ENCODE data around the gene ATP11A. TPM values are rescaled to one million over a fixed set of nuclear protein-coding genes. Genes with fewer than 3 reads are reported as not detected.

The ATP11A gene
- total RNA-seq, 1 donor from 2014 or later, result 211 TPM

- no peak for TF ChIP-seq CTCF (IDR thresholded peaks at IDR 0.05; ENCODE audit: unreplicated experiment)
- H3K4me3 Mint-ChIP-seq (ENCODE audit: unreplicated experiment), result peak overlapping the region; percentile 97
- no peaks in the 10 kb centered on the region for H3K9me3 Mint-ChIP-seq (ENCODE audit: unreplicated experiment)
- peaks cover 19% of the 10 kb centered on the region for H3K36me3 Mint-ChIP-seq (ENCODE audit: low read depth, unreplicated experiment)
- H3K27me3 Mint-ChIP-seq (ENCODE audit: unreplicated experiment), result peaks cover 6% of the 10 kb centered on the region
- peaks cover 53% of the 10 kb centered on the region for H3K4me1 Mint-ChIP-seq (ENCODE audit: unreplicated experiment)
- peak overlapping the region; percentile 98 for H3K27ac Mint-ChIP-seq (ENCODE audit: unreplicated experiment)
- DNase-seq (ENCODE audit: low spot score), result no peak
These were observed 2.7 kb downstream of the ATP11A start for GRCh38 chr13:112692586-112692985.

GRCh38 chr13:112693831-112694497, 4.1 kb downstream of the ATP11A start:
- H3K4me1 Mint-ChIP-seq (ENCODE audit: unreplicated experiment), result peaks cover 46% of the 10 kb centered on the region
- no peak for DNase-seq (ENCODE audit: low spot score)
- peak overlapping the region; percentile 9 for H3K27ac Mint-ChIP-seq (ENCODE audit: unreplicated experiment)
- H3K27me3 Mint-ChIP-seq (ENCODE audit: unreplicated experiment), result peaks cover 4% of the 10 kb centered on the region
- no peak overlapping the region for H3K4me3 Mint-ChIP-seq (ENCODE audit: unreplicated experiment)
- TF ChIP-seq CTCF (IDR thresholded peaks at IDR 0.05; ENCODE audit: unreplicated experiment), result no peak
- H3K36me3 Mint-ChIP-seq (ENCODE audit: low read depth, unreplicated experiment), result peaks cover 19% of the 10 kb centered on the region
- no peaks in the 10 kb centered on the region for H3K9me3 Mint-ChIP-seq (ENCODE audit: unreplicated experiment)

DNA sequence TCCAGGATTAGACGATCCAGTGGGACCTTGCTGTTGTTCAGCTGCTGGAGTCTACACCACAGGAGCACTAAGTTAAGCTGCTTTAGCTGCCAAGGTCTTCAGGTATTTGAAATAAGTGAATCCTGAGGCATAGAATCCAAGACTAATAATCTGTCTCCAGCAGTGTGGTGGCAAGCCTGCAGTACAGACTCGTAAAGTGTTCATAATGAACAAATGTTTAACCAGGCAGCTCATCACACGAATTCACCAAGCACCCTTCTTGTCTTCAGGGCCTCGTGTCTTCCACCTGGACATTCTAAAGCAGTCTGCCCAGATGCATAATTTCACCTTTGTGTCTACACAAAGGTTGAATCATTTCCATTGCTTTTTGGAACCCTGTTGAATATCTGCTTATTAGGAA, 5.3 kb downstream of the ATP11A start:
- Mint-ChIP-seq H3K27me3 (ENCODE audit: unreplicated experiment) (peaks cover 2% of the 10 kb centered on the region), H3K4me3 (ENCODE audit: unreplicated experiment) (no peak overlapping the region), H3K27ac (ENCODE audit: unreplicated experiment) (no peak overlapping the region), H3K4me1 (ENCODE audit: unreplicated experiment) (peaks cover 54% of the 10 kb centered on the region), H3K36me3 (ENCODE audit: low read depth, unreplicated experiment) (peaks cover 22% of the 10 kb centered on the region), H3K9me3 (ENCODE audit: unreplicated experiment) (no peaks in the 10 kb centered on the region)
- TF ChIP-seq CTCF (IDR thresholded peaks at IDR 0.05; ENCODE audit: unreplicated experiment), result no peak
- no peak for DNase-seq (ENCODE audit: low spot score)

GRCh38 chr13:112696001-112696868, 6.4 kb downstream of the ATP11A start:
- Mint-ChIP-seq H3K27ac (ENCODE audit: unreplicated experiment) (no peak overlapping the region), H3K36me3 (ENCODE audit: low read depth, unreplicated experiment) (peaks cover 22% of the 10 kb centered on the region), H3K4me1 (ENCODE audit: unreplicated experiment) (peaks cover 62% of the 10 kb centered on the region), H3K27me3 (ENCODE audit: unreplicated experiment) (peaks cover 2% of the 10 kb centered on the region), H3K4me3 (ENCODE audit: unreplicated experiment) (no peak overlapping the region), H3K9me3 (ENCODE audit: unreplicated experiment) (no peaks in the 10 kb centered on the region)
- no peak for DNase-seq (ENCODE audit: low spot score)
- TF ChIP-seq CTCF (IDR thresholded peaks at IDR 0.05; ENCODE audit: unreplicated experiment), result no peak

Measured in endothelial cell (in vitro differentiated cells).